ENCODE results near the gene AKAP13. TPM values are rescaled to one million over a fixed set of nuclear protein-coding genes. Genes with fewer than 3 reads are reported as not detected.

The AKAP13 gene
- polyA plus RNA-seq, 3 donors = 47.9 to 99.7 (median 92.6) TPM

DNA sequence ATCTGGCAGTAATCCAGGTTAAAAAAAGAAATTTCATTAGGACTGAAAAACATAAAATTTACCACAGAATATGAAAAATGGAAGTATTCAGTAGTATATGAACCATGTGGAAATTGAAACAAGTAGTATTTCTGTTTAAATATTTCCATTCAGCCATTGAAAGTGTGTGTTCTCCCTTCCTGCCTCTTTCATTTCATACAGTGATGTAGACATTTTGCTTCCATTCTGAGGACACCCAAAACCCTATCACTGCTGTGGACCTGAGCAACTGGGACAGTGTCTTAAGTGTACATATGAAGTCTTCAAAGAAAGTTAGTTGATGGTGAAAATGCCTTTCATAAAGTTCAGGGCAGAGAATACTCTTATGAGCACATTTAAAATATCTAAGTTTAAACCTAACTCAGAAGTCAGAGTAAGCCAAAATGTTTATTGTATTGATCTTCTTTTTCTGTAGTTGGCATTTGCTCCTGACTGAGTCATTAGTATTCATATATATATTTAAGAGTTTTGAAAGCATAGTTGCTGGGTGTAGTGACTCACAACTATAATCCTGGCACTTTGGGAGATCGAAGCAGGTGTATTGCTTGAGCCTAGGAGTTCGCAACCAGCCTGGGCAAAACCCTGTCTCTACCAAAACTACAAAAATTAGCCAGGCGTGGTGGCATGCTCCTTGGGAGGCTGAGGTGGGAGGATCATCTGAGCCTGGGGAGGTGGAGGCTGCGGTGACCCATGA is 215.6 kb downstream of the AKAP13 start:
- Mint-ChIP-seq H3K27ac (peak overlapping the region in 4 of 7 donors; percentile 51 to 68 (median 60)), H3K4me3 (no peak overlapping the region), H3K9me3 (no peaks in the 10 kb centered on the region), H3K4me1 (peaks cover 8% of the 10 kb centered on the region), H3K36me3 (peaks cover 71 to 76% of the 10 kb centered on the region in 2 donors), H3K27me3 (ENCODE audit: low read depth in 3 of 3) (no peaks in the 10 kb centered on the region)
- Histone ChIP-seq H3K4me3 (replicated peaks in 1 of 3; ENCODE audit: low read depth in 2 of 3, low read length in 3 of 3) (no peak overlapping the region), H3K9me3 (replicated peaks in 1 of 2; ENCODE audit: control insufficient read depth in 1 of 2, insufficient read depth in 1 of 2, low read length in 2 of 2) (no peaks in the 10 kb centered on the region), H4K20me1 (ENCODE audit: insufficient read depth, low read length) (peaks cover 100% of the 10 kb centered on the region), H2AFZ (ENCODE audit: insufficient read depth, low read depth, low read length, poor library complexity, severe bottlenecking) (no peak overlapping the region), H3K4me1 (ENCODE audit: control insufficient read depth in 1 of 2, insufficient read depth in 2 of 2, low read length in 2 of 2) (no peaks in the 10 kb centered on the region), H3K79me2 (ENCODE audit: insufficient read depth, low read length) (peaks cover 100% of the 10 kb centered on the region), H3K4me2 (replicated peaks; ENCODE audit: extremely low read depth, low read length, poor library complexity, severe bottlenecking) (no peak overlapping the region), H3K9ac (ENCODE audit: insufficient read depth, low read length, poor library complexity, severe bottlenecking) (no peak overlapping the region), H3K27ac (ENCODE audit: low read depth in 1 of 2, low read length in 2 of 2) (peak overlapping the region in 1 of 2 donors; percentile 60), H3K27me3 (ENCODE audit: control insufficient read depth in 2 of 2, insufficient read depth in 2 of 2, low read length in 2 of 2) (no peaks in the 10 kb centered on the region), H3K36me3 (replicated peaks in 1 of 2; ENCODE audit: control insufficient read depth in 1 of 2, insufficient read depth in 2 of 2, low read length in 2 of 2) (peaks cover 82 to 98% of the 10 kb centered on the region in 2 donors)
- TF ChIP-seq, protein P1, sequence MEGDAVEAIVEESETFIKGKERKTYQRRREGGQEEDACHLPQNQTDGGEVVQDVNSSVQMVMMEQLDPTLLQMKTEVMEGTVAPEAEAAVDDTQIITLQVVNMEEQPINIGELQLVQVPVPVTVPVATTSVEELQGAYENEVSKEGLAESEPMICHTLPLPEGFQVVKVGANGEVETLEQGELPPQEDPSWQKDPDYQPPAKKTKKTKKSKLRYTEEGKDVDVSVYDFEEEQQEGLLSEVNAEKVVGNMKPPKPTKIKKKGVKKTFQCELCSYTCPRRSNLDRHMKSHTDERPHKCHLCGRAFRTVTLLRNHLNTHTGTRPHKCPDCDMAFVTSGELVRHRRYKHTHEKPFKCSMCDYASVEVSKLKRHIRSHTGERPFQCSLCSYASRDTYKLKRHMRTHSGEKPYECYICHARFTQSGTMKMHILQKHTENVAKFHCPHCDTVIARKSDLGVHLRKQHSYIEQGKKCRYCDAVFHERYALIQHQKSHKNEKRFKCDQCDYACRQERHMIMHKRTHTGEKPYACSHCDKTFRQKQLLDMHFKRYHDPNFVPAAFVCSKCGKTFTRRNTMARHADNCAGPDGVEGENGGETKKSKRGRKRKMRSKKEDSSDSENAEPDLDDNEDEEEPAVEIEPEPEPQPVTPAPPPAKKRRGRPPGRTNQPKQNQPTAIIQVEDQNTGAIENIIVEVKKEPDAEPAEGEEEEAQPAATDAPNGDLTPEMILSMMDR (IDR thresholded peaks at IDR 0.05) = no peak
- WGBS (ENCODE audit: insufficient coverage) = no CpG with 5 or more reads among the region's 4 CpGs
- intact Hi-C loops (cut with micrococcal nuclease) = no loop called here
- no peak for DNase-seq

DNA sequence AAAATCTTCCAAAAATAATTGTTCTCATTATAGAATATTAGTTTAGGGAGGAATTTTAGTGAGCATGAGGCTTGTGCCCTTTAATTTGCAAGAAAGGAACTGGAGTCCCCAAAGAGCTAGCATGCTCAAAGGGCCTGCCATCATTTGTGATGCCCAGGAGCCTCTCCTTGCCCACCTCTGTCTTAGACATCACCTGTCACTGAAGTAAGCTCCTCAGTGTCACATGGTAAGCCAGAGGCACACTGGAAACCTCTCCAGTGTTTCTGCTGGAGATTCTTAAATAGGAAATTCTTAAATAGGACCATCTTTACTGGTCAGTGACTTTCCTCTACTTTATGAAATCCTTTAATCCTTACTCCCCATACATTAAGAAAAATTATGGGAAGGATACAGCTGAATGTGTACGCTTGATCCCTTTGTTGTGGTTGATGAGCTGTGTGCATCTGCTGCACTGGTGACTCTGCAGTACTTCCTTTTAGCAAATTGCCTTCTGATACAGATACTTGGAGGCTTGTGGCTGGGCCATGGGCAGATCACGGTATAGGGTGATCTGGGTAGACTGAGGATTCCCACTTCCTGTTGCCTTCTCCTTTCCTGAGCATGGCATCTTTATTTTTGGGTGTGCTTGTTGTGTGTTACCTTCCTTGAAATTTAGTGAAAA is 216.9 kb downstream of the AKAP13 start:
- Mint-ChIP-seq H3K4me1 (peaks cover 8% of the 10 kb centered on the region), H3K4me3 (no peak overlapping the region), H3K9me3 (no peaks in the 10 kb centered on the region), H3K27me3 (ENCODE audit: low read depth in 3 of 3) (no peaks in the 10 kb centered on the region), H3K36me3 (peaks cover 71 to 80% of the 10 kb centered on the region in 2 donors), H3K27ac (peak overlapping the region in 3 of 7 donors; percentile 27 to 92 (median 80))
- no CpG with 5 or more reads among the region's 2 CpGs for WGBS (ENCODE audit: insufficient coverage)
- no peak overlapping the region for H2AFZ ChIP-seq (ENCODE audit: insufficient read depth, low read depth, low read length, poor library complexity, severe bottlenecking)
- no peak overlapping the region for H3K4me2 ChIP-seq (replicated peaks; ENCODE audit: extremely low read depth, low read length, poor library complexity, severe bottlenecking)
- peaks cover 99% of the 10 kb centered on the region for H3K79me2 ChIP-seq (ENCODE audit: insufficient read depth, low read length)
- H3K9ac ChIP-seq (ENCODE audit: insufficient read depth, low read length, poor library complexity, severe bottlenecking) = no peak overlapping the region
- peaks cover 80 to 96% of the 10 kb centered on the region in 2 donors for H3K36me3 ChIP-seq (replicated peaks in 1 of 2; ENCODE audit: control insufficient read depth in 1 of 2, insufficient read depth in 2 of 2, low read length in 2 of 2)
- DNase-seq = no peak
- TF ChIP-seq, protein P1 (IDR thresholded peaks at IDR 0.05) = no peak
- peak overlapping the region in 1 of 2 donors; percentile 60 for H3K27ac ChIP-seq (ENCODE audit: low read depth in 1 of 2, low read length in 2 of 2)
- peaks cover 100% of the 10 kb centered on the region for H4K20me1 ChIP-seq (ENCODE audit: insufficient read depth, low read length)
- no peaks in the 10 kb centered on the region for H3K27me3 ChIP-seq (ENCODE audit: control insufficient read depth in 2 of 2, insufficient read depth in 2 of 2, low read length in 2 of 2)
- no peaks in the 10 kb centered on the region for H3K9me3 ChIP-seq (replicated peaks in 1 of 2; ENCODE audit: control insufficient read depth in 1 of 2, insufficient read depth in 1 of 2, low read length in 2 of 2)
- no peaks in the 10 kb centered on the region for H3K4me1 ChIP-seq (ENCODE audit: control insufficient read depth in 1 of 2, insufficient read depth in 2 of 2, low read length in 2 of 2)
- H3K4me3 ChIP-seq (replicated peaks in 1 of 3; ENCODE audit: low read depth in 2 of 3, low read length in 3 of 3) = no peak overlapping the region
- intact Hi-C loops (cut with micrococcal nuclease) = no loop called here
